ENCODE measurements around the gene EFCAB14.

DNA sequence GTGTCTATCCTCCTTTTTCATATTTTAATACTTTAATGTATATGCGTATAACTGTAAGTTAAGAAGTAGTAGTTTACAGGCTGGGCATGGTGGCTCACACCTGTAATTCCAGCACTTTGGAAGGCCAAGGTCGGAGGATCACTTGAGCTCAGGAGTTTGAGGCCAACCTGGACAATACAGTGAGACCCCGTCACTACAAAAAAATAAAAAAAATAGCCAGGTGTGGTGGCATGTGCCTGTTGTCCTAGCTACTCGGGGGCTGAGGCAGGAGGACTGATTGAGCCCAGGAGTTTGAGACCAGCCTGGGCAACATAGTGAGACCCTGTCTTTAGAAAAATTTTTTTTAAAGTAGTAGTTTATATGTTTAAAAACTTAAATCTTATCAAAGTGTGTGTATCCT lies 73.1 kb downstream of the EFCAB14 start:
- no peak for TF ChIP-seq POLR2AphosphoS5 (IDR thresholded peaks at IDR 0.05)
- TF ChIP-seq CTCF (IDR thresholded peaks at IDR 0.05) = no peak
- TF ChIP-seq POLR2A (IDR thresholded peaks at IDR 0.05) = no peak

All from upper lobe of left lung (tissue), 4 donors.